IMR-90 (cell line): Measurements from ENCODE around the gene ST8SIA4.

Source experiments
- BHLHE40 ChIP-seq: fragments of 150-350 bp; IDR thresholded peaks from 2 replicates; pipeline ENCODE4 v1.6.1; 2016; ENCODE audit warnings: mild to moderate bottlenecking, low read depth, low read length
- CTCF ChIP-seq: conservative IDR thresholded peaks from 2 replicates; pipeline ENCODE4 v1.5.1; 2012; ENCODE audit warnings: mild to moderate bottlenecking, low read depth, low read length, improper control_type of control experiment

- no peak for TF ChIP-seq BHLHE40
- TF ChIP-seq CTCF, result no peak
These were observed 102.5 kb downstream of the ST8SIA4 start for GRCh38 chr5:100800562-100800961.
